ENCODE results near the gene MSLN. TPM values are rescaled to one million over a fixed set of nuclear protein-coding genes. Genes with fewer than 3 reads are reported as not detected.

MSLN gene
- total and polyA plus RNA-seq, 2 donors (not counting 3 experiments of a cell fraction or from before 2014, with no cell fraction given): not detected

DNA sequence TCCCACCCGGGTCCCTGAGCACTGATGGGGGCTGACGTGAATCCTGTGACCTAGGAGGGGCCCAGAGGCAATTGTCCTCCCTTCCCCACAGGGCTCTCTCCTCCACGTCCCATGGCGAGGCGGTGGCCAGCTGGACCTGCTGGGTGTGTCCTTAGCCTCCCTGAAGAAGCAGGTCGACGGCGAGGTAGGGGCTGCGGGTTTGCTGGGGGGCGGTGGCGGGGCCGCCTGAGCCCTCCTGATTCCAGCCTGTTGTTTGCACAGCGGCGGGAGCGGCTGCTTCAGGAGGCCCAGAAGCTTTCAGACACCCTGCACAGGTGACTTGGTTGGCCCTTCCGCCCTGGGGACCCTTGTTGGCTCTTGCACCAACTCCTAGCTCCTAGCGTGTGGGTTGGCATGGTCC is 29.6 kb downstream of the MSLN start:
- ChIA-PET POLR2A (no interaction called here), CTCF (no interaction called here)
- peaks cover 2 to 6% of the 10 kb centered on the region in 2 experiments for H3K36me3 ChIP-seq (ENCODE audit: control insufficient read depth in 2 of 2, extremely low read depth in 1 of 2, insufficient read depth in 2 of 2, low read length in 2 of 2)
- DNase-seq (ENCODE audit: low read depth, low spot score) (no peak), FAIRE-seq (no peak)
- no TSS peak for BruUV-seq (replicated peaks)
- no peaks in the 10 kb centered on the region for H3K9me1 ChIP-seq (replicated peaks; ENCODE audit: control insufficient read depth, extremely low read depth, insufficient read depth, low read length)
- H3K27ac ChIP-seq (ENCODE audit: insufficient read depth, low read depth, low read length): no peak overlapping the region
- no peaks in the 10 kb centered on the region for H3K27me3 ChIP-seq (ENCODE audit: control insufficient read depth in 2 of 2, insufficient read depth in 2 of 2, low read length in 2 of 2)
- peaks cover 26% of the 10 kb centered on the region for H3K79me2 ChIP-seq (ENCODE audit: control insufficient read depth, insufficient read depth, low read length)
- H2AFZ ChIP-seq (ENCODE audit: low read depth, low read length): no peak overlapping the region
- TF ChIP-seq, protein P1, sequence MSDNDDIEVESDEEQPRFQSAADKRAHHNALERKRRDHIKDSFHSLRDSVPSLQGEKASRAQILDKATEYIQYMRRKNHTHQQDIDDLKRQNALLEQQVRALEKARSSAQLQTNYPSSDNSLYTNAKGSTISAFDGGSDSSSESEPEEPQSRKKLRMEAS (IDR thresholded peaks at IDR 0.05; ENCODE audit: insufficient read depth, insufficient read length): no peak
- TF ChIP-seq MYC (IDR thresholded peaks at IDR 0.05; ENCODE audit: low read depth, low read length) (no peak), POLR2A (IDR thresholded peaks at IDR 0.05; ENCODE audit: low read depth, low read length) (no peak), GATA2 (IDR thresholded peaks at IDR 0.05; ENCODE audit: insufficient read depth, insufficient read length, low read depth, low read length) (no peak), POLR2AphosphoS5 (IDR thresholded peaks at IDR 0.05; ENCODE audit: insufficient read depth, low read depth, low read length) (no peak), EZH2 (IDR thresholded peaks at IDR 0.05; ENCODE audit: borderline replicate concordance, low read depth, low read length, severe bottlenecking) (no peak), JUN (IDR thresholded peaks at IDR 0.05; ENCODE audit: borderline replicate concordance, insufficient read depth, insufficient read length, low read depth) (no peak), FOS (IDR thresholded peaks at IDR 0.05; ENCODE audit: borderline replicate concordance, insufficient read depth, low read length) (no peak)
- TF ChIP-seq, protein P2, sequence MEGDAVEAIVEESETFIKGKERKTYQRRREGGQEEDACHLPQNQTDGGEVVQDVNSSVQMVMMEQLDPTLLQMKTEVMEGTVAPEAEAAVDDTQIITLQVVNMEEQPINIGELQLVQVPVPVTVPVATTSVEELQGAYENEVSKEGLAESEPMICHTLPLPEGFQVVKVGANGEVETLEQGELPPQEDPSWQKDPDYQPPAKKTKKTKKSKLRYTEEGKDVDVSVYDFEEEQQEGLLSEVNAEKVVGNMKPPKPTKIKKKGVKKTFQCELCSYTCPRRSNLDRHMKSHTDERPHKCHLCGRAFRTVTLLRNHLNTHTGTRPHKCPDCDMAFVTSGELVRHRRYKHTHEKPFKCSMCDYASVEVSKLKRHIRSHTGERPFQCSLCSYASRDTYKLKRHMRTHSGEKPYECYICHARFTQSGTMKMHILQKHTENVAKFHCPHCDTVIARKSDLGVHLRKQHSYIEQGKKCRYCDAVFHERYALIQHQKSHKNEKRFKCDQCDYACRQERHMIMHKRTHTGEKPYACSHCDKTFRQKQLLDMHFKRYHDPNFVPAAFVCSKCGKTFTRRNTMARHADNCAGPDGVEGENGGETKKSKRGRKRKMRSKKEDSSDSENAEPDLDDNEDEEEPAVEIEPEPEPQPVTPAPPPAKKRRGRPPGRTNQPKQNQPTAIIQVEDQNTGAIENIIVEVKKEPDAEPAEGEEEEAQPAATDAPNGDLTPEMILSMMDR (IDR thresholded peaks at IDR 0.05; ENCODE audit: extremely low read depth in 1 of 2, insufficient read depth in 1 of 2, low read depth in 1 of 2, low read length in 2 of 2): no peak
- dilution Hi-C loops (cut with MboI; ENCODE audit: extremely low pct_ligation_motif_present, low sequenced_read_pairs): no loop called here
- peaks cover 13% of the 10 kb centered on the region for H3K4me1 ChIP-seq (ENCODE audit: control insufficient read depth, extremely low read depth, insufficient read depth, low read length)
- no peak overlapping the region for H3K4me2 ChIP-seq (ENCODE audit: insufficient read depth, low read length)
- H3K9ac ChIP-seq (replicated peaks; ENCODE audit: extremely low read depth, insufficient read depth, low read length): no peak overlapping the region
- intact Hi-C loops (cut with micrococcal nuclease): no loop called here
- H3K9me3 ChIP-seq (replicated peaks; ENCODE audit: control insufficient read depth, insufficient read depth, low read length): no peaks in the 10 kb centered on the region
- no peak overlapping the region for H3K4me3 ChIP-seq (replicated peaks in 1 of 3; ENCODE audit: insufficient read depth in 1 of 3, low read depth in 1 of 3, low read length in 3 of 3)
- H4K20me1 ChIP-seq (replicated peaks; ENCODE audit: control insufficient read depth, extremely low read depth, insufficient read depth, low read length): no peaks in the 10 kb centered on the region

Measured in endothelial cell of umbilical vein (primary cell).